Sigmoid colon (tissue), 4 donors: Measurements from ENCODE around the gene SPTBN5.

Source experiments
- EP300 ChIP-seq, 4 donors: sonication (generic); formaldehyde crosslinking; IDR thresholded peaks; one replicate each; pipeline ENCODE4 v1.6.1; 2017; ENCODE audit warnings: antibody characterized with exemption in 4 of 4
- POLR2A ChIP-seq, 2 donors: fragments of 450-650 bp; IDR thresholded peaks; one replicate each; pipeline ENCODE4 v1.6.1; 2016; ENCODE audit warnings: antibody characterized with exemption in 2 of 2, mild to moderate bottlenecking in 2 of 2, moderate library complexity in 2 of 2
- POLR2AphosphoS5 ChIP-seq, 4 donors: sonication (generic); formaldehyde crosslinking; IDR thresholded peaks; one replicate each; pipeline ENCODE4 v1.6.1; 2017; ENCODE audit warnings: antibody characterized with exemption in 4 of 4
- TF ChIP-seq, protein P1 (sequence below), 4 experiments: fragments of 450-650 bp in 3 of 4; fragments of 200-600 bp in 1 of 4; IDR thresholded peaks; one replicate each; pipeline ENCODE4 v1.5.1; 2016 to 2019; ENCODE audit warnings: antibody characterized with exemption in 4 of 4, mild to moderate bottlenecking in 3 of 4, moderate library complexity in 2 of 4

DNA sequence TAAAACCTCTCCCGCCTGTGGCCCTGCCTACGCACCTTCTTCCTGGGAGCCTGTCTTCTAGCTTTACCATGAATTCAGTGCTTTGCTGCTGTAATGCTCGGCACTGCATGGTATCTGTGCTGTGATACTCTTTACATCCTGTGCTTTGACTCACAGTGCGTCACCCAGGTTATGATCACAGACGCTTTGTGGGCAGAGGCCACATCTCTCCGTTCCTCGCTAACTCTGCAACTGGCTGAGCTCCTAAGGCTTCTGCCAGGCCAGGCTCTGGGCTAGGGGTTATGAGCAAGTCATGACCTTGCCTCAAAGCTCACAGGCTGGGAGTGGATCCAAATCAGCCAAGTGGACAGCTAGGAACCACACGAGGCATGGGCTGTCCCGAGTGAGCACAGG is 23.2 kb downstream of the SPTBN5 start:
- TF ChIP-seq POLR2A (IDR thresholded peaks at IDR 0.05) = no peak
- TF ChIP-seq, protein P1, sequence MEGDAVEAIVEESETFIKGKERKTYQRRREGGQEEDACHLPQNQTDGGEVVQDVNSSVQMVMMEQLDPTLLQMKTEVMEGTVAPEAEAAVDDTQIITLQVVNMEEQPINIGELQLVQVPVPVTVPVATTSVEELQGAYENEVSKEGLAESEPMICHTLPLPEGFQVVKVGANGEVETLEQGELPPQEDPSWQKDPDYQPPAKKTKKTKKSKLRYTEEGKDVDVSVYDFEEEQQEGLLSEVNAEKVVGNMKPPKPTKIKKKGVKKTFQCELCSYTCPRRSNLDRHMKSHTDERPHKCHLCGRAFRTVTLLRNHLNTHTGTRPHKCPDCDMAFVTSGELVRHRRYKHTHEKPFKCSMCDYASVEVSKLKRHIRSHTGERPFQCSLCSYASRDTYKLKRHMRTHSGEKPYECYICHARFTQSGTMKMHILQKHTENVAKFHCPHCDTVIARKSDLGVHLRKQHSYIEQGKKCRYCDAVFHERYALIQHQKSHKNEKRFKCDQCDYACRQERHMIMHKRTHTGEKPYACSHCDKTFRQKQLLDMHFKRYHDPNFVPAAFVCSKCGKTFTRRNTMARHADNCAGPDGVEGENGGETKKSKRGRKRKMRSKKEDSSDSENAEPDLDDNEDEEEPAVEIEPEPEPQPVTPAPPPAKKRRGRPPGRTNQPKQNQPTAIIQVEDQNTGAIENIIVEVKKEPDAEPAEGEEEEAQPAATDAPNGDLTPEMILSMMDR (IDR thresholded peaks at IDR 0.05) = no peak
- TF ChIP-seq POLR2AphosphoS5 (IDR thresholded peaks at IDR 0.05) = no peak
- TF ChIP-seq EP300 (IDR thresholded peaks at IDR 0.05) = no peak
